Measurements from ENCODE around the gene PPP2R2C.

Gene PPP2R2C

GRCh38 chr4:6281436-6282313 lies 190.7 kb downstream of the PPP2R2C start:
- TF ChIP-seq CTCF (IDR thresholded peaks at IDR 0.05; ENCODE audit: borderline replicate concordance, extremely low read depth, low read length, poor library complexity, severe bottlenecking) (no peak), EZH2 (IDR thresholded peaks at IDR 0.05; ENCODE audit: borderline replicate concordance, low read depth, low read length, severe bottlenecking) (no peak)
- H3K9ac ChIP-seq (ENCODE audit: low read depth, low read length): no peak overlapping the region
- H3K9me3 ChIP-seq (ENCODE audit: insufficient read depth, low read length, severe bottlenecking): no peaks in the 10 kb centered on the region
- H2AFZ ChIP-seq (ENCODE audit: low read depth, low read length): no peak overlapping the region
- no peaks in the 10 kb centered on the region for H3K36me3 ChIP-seq (ENCODE audit: insufficient read depth, low read length)
- no peak overlapping the region for H3K4me2 ChIP-seq (ENCODE audit: insufficient read depth, low read length)
- DNase-seq (no peak), ATAC-seq (ENCODE audit: insufficient read depth, low read depth) (no peak)
- H3K4me1 ChIP-seq (ENCODE audit: insufficient read depth, low read length): no peaks in the 10 kb centered on the region
- H3K27ac ChIP-seq (ENCODE audit: low read length): no peak overlapping the region
- H3K27me3 ChIP-seq (ENCODE audit: insufficient read depth, low read length, poor library complexity): no peaks in the 10 kb centered on the region
- H3K79me2 ChIP-seq (ENCODE audit: insufficient read depth, low read length): no peaks in the 10 kb centered on the region
- peaks cover 8% of the 10 kb centered on the region; the same call in 1 of the 2 replicates for H4K20me1 ChIP-seq (ENCODE audit: insufficient read depth, low read length)
- no peak overlapping the region for H3K4me3 ChIP-seq (ENCODE audit: low read depth in 1 of 2, low read length in 2 of 2)

GRCh38 chr4:6280365-6280996 lies 191.9 kb downstream of the PPP2R2C start:
- H3K4me3 ChIP-seq (ENCODE audit: low read depth in 1 of 2, low read length in 2 of 2): no peak overlapping the region
- no peaks in the 10 kb centered on the region for H3K27me3 ChIP-seq (ENCODE audit: insufficient read depth, low read length, poor library complexity)
- no peak for DNase-seq
- no peak for TF ChIP-seq EZH2 (IDR thresholded peaks at IDR 0.05; ENCODE audit: borderline replicate concordance, low read depth, low read length, severe bottlenecking)
- TF ChIP-seq CTCF (IDR thresholded peaks at IDR 0.05; ENCODE audit: borderline replicate concordance, extremely low read depth, low read length, poor library complexity, severe bottlenecking): no peak
- peaks cover 8% of the 10 kb centered on the region; the same call in 1 of the 2 replicates for H4K20me1 ChIP-seq (ENCODE audit: insufficient read depth, low read length)
- H2AFZ ChIP-seq (ENCODE audit: low read depth, low read length): no peak overlapping the region
- H3K36me3 ChIP-seq (ENCODE audit: insufficient read depth, low read length): no peaks in the 10 kb centered on the region
- no peak overlapping the region for H3K27ac ChIP-seq (ENCODE audit: low read length)
- no peaks in the 10 kb centered on the region for H3K9me3 ChIP-seq (ENCODE audit: insufficient read depth, low read length, severe bottlenecking)
- no peak overlapping the region for H3K9ac ChIP-seq (ENCODE audit: low read depth, low read length)
- no peak for ATAC-seq (ENCODE audit: insufficient read depth, low read depth)
- H3K4me1 ChIP-seq (ENCODE audit: insufficient read depth, low read length): no peaks in the 10 kb centered on the region
- no peaks in the 10 kb centered on the region for H3K79me2 ChIP-seq (ENCODE audit: insufficient read depth, low read length)
- no peak overlapping the region for H3K4me2 ChIP-seq (ENCODE audit: insufficient read depth, low read length)

- Histone ChIP-seq H3K79me2 (ENCODE audit: insufficient read depth, low read length) (no peaks in the 10 kb centered on the region), H3K36me3 (ENCODE audit: insufficient read depth, low read length) (no peaks in the 10 kb centered on the region), H3K9me3 (ENCODE audit: insufficient read depth, low read length, severe bottlenecking) (no peaks in the 10 kb centered on the region), H3K27ac (ENCODE audit: low read length) (no peak overlapping the region), H3K27me3 (ENCODE audit: insufficient read depth, low read length, poor library complexity) (no peaks in the 10 kb centered on the region), H2AFZ (ENCODE audit: low read depth, low read length) (no peak overlapping the region), H3K4me2 (ENCODE audit: insufficient read depth, low read length) (no peak overlapping the region), H4K20me1 (ENCODE audit: insufficient read depth, low read length) (peaks cover 8% of the 10 kb centered on the region; the same call in 1 of the 2 replicates), H3K4me3 (ENCODE audit: low read depth in 1 of 2, low read length in 2 of 2) (no peak overlapping the region), H3K4me1 (ENCODE audit: insufficient read depth, low read length) (no peaks in the 10 kb centered on the region), H3K9ac (ENCODE audit: low read depth, low read length) (no peak overlapping the region)
- TF ChIP-seq EZH2 (IDR thresholded peaks at IDR 0.05; ENCODE audit: borderline replicate concordance, low read depth, low read length, severe bottlenecking) (no peak), CTCF (IDR thresholded peaks at IDR 0.05; ENCODE audit: borderline replicate concordance, extremely low read depth, low read length, poor library complexity, severe bottlenecking) (no peak)
- DNase-seq (no peak), ATAC-seq (ENCODE audit: insufficient read depth, low read depth) (no peak)
Observed at GRCh38 chr4:6279582-6280289, 192.7 kb downstream of the PPP2R2C start.
